ENCODE data around the gene ITGA11. TPM values are rescaled to one million over a fixed set of nuclear protein-coding genes. Genes with fewer than 3 reads are reported as not detected.

Gene ITGA11
- total and polyA plus RNA-seq, 2 experiments from 2014 or later, result 0.03 to 0.40 TPM

GRCh38 chr15:68407141-68407885, 24.6 kb downstream of the ITGA11 start:
- H3K9me2 ChIP-seq (ENCODE audit: insufficient read depth), result no peaks in the 10 kb centered on the region
- TF ChIP-seq JUNB (IDR thresholded peaks at IDR 0.05; ENCODE audit: unreplicated experiment), result no peak
- no peak for TF ChIP-seq ZNF462 (CRISPR knock-in tag; IDR thresholded peaks at IDR 0.05)
- TF ChIP-seq ZNF331 (CRISPR knock-in tag; IDR thresholded peaks at IDR 0.05; ENCODE audit: low read depth), result no peak
- no peak for TF ChIP-seq ETS1 (IDR thresholded peaks at IDR 0.05)
- TF ChIP-seq NANOG (IDR thresholded peaks at IDR 0.05; ENCODE audit: borderline replicate concordance), result no peak
- TF ChIP-seq REST (IDR thresholded peaks at IDR 0.05; ENCODE audit: unreplicated experiment), result no peak
- TF ChIP-seq STAT1 (IDR thresholded peaks at IDR 0.05; ENCODE audit: unreplicated experiment), result no peak
- Mint-ChIP-seq H3K27me3 (ENCODE audit: insufficient read depth, low read depth, poor library complexity) (peaks cover 10% of the 10 kb centered on the region), H3K9me3 (no peaks in the 10 kb centered on the region), H3K36me3 (ENCODE audit: low read depth) (no peaks in the 10 kb centered on the region), H3K27ac (no peak overlapping the region), H3K4me1 (no peaks in the 10 kb centered on the region), H3K4me3 (no peak overlapping the region)
- no peak overlapping the region for H3K4me3 ChIP-seq
- no peaks in the 10 kb centered on the region for H3K36me3 ChIP-seq (ENCODE audit: insufficient read depth)
- no peaks in the 10 kb centered on the region for H3K4me1 ChIP-seq (ENCODE audit: insufficient read depth)
- no peak overlapping the region for H2AFZ ChIP-seq
- H3K79me2 ChIP-seq (replicated peaks; ENCODE audit: insufficient read depth), result no peaks in the 10 kb centered on the region
- ATAC-seq, result no peak
- no peaks in the 10 kb centered on the region for H3K27me3 ChIP-seq (ENCODE audit: insufficient read depth)
- no peak overlapping the region for H3K4me2 ChIP-seq
- DNase-seq (ENCODE audit: low spot score), result no peak
- H3F3A ChIP-seq (replicated peaks; ENCODE audit: low read depth), result no peaks in the 10 kb centered on the region
- H3K27ac ChIP-seq (ENCODE audit: low read depth), result no peak overlapping the region
- H4K20me1 ChIP-seq (replicated peaks; ENCODE audit: insufficient read depth), result no peaks in the 10 kb centered on the region

All from GM23338 (cell line).